ENCODE data around the gene GLRX. TPM values are rescaled to one million over a fixed set of nuclear protein-coding genes. Genes with fewer than 3 reads are reported as not detected.

Gene GLRX
- polyA plus RNA-seq, 2 of the 4 experiments (the other 2 are of a cell fraction) = 106 to 329 TPM

DNA sequence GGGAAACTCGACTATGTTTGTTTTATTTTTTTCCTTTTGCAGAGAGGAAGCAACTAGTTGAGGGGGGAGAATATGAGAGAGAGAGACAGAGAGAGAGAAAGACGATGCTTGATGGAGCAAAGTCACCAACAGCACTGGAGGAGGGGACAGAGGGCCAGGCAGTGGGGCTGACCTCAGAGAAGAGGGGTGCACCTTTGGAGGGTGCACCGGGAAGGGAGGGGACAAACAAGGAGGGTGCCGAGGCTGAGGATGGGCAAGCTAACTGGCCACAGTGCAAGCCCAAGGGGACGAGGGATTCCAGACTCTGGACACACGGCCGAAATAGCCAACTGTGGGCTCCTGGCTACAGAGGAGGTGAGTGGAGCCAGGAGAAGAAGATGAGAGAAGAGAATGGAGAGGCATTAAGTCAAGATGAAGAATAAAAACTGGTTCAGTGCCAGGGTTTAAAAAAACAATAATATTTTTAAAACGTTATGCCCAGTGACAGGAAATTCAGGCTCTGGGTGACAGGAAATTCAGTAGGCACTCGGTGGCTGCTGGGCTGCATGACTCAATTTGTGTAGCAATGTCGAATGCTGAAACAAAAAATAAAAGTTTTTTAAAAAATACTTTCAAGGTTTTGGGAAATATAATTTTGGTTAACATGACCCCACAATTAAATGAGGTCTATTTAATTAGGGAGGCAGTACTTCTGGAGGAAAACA is 13.3 kb upstream of the GLRX start:
- TF ChIP-seq ZC3H11A (IDR thresholded peaks at IDR 0.05) = no peak
- no peak for TF ChIP-seq KDM5A (IDR thresholded peaks at IDR 0.05)
- TF ChIP-seq, protein P1, sequence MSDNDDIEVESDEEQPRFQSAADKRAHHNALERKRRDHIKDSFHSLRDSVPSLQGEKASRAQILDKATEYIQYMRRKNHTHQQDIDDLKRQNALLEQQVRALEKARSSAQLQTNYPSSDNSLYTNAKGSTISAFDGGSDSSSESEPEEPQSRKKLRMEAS (IDR thresholded peaks at IDR 0.05) = no peak
- TF ChIP-seq RNF2 (IDR thresholded peaks at IDR 0.05; ENCODE audit: borderline replicate concordance, low read depth) = no peak
- no peak for TF ChIP-seq EHF (CRISPR knock-in tag; IDR thresholded peaks at IDR 0.05)
- TF ChIP-seq BHLHE40 (IDR thresholded peaks at IDR 0.05; ENCODE audit: low read depth, low read length) = no peak
- TF ChIP-seq, protein P2, sequence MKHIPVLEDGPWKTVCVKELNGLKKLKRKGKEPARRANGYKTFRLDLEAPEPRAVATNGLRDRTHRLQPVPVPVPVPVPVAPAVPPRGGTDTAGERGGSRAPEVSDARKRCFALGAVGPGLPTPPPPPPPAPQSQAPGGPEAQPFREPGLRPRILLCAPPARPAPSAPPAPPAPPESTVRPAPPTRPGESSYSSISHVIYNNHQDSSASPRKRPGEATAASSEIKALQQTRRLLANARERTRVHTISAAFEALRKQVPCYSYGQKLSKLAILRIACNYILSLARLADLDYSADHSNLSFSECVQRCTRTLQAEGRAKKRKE (CRISPR knock-in tag; IDR thresholded peaks at IDR 0.05; ENCODE audit: low read depth) = no peak
- TF ChIP-seq, protein P3, sequence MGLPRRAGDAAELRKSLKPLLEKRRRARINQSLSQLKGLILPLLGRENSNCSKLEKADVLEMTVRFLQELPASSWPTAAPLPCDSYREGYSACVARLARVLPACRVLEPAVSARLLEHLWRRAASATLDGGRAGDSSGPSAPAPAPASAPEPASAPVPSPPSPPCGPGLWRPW (IDR thresholded peaks at IDR 0.05) = no peak
- TF ChIP-seq ZFP36 (IDR thresholded peaks at IDR 0.05; ENCODE audit: borderline replicate concordance, partially characterized antibody) = no peak
- no peak for TF ChIP-seq TP53 (CRISPR knock-in tag; IDR thresholded peaks at IDR 0.05)
- TF ChIP-seq ZSCAN20 (CRISPR knock-in tag; IDR thresholded peaks at IDR 0.05) = no peak
- TF ChIP-seq JUNB (IDR thresholded peaks at IDR 0.05) = no peak
- no peak for TF ChIP-seq RAD21 (conservative IDR thresholded peaks at IDR 0.05 in 1 of 2, IDR thresholded peaks at IDR 0.05 in 1 of 2)
- no peak for TF ChIP-seq PHF8 (IDR thresholded peaks at IDR 0.05; ENCODE audit: borderline replicate concordance, low read depth)
- no peak for TF ChIP-seq HEYL (CRISPR knock-in tag; IDR thresholded peaks at IDR 0.05)
- no peak for TF ChIP-seq FOSL2 (IDR thresholded peaks at IDR 0.05)
- no peak for TF ChIP-seq FOSL2 (CRISPR knock-in tag; IDR thresholded peaks at IDR 0.05)
- no peak for TF ChIP-seq MAZ (IDR thresholded peaks at IDR 0.05; ENCODE audit: borderline replicate concordance, low read depth, low read length)
- no peak for TF ChIP-seq MYC (IDR thresholded peaks at IDR 0.05; ENCODE audit: borderline replicate concordance, low read length)
- peak overlapping the region; percentile 97 to 100 for H3K27ac ChIP-seq
- H3K4me2 ChIP-seq = peak overlapping the region; percentile 78
- ChIA-PET CTCF (interaction anchor here (0.7 to 23.4 kb wide), 10 partner anchors 8 to 766 kb away, joined by 3 to 469 read pairs (median 4); partner anchors contain the start of gene RFESD), POLR2A (interaction anchor here (1.1 to 2.5 kb wide), 4 partner anchors 7 to 189 kb away, joined by 4 to 71 read pairs (median 12); partner anchors contain the start of genes GLRX and RFESD)
- ATAC-seq (no peak), DNase-seq (ENCODE audit: low read depth in 1 of 2, low spot score in 1 of 2) (no peak), FAIRE-seq (no peak)
- peak overlapping the region; percentile 49 for H3K4me3 ChIP-seq
- 63% methylated on average over 10 of the region's 10 CpGs for WGBS (ENCODE audit: missing lambda C conversion rate)
- H3K4me1 ChIP-seq = peaks cover 39% of the 10 kb centered on the region
- H3K9me3 ChIP-seq = no peaks in the 10 kb centered on the region

DNA sequence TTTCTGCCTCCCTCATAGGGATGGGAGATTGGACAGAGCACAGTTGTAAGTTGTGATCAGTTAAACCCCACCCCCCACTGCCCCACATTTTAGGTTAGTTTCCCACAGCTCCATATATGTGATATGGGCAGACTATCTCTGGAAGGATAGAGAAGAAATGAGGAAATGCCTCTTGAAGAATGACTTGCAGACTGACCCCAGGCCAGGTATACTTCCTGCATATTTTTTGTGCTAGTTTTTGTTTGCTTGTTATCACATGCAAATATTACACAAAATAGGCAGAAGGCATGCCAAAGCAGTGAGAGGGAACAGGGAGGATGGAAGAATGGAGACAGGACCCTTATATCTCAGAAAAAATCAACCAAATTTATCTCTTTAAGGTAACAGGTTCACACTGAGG is 10.1 kb upstream of the GLRX start:
- POLR2A ChIA-PET = interaction anchor here (1.0 kb wide), 1 partner anchor 10 kb away, joined by 3 read pairs; the partner anchor contains the start of gene GLRX
- Histone ChIP-seq H3K4me2 (peak overlapping the region; percentile 2; the same call in 1 of the 3 replicates), H3K4me1 (peaks cover 35% of the 10 kb centered on the region), H3K27ac (peak overlapping the region; percentile 59 to 97; a peak in 5 of 6 replicates), H3K4me3 (no peak overlapping the region), H3K9me3 (no peaks in the 10 kb centered on the region)
- DNase-seq (ENCODE audit: low read depth in 1 of 2, low spot score in 1 of 2) (no peak), ATAC-seq (no peak), FAIRE-seq (no peak)
- TF ChIP-seq, protein P4, sequence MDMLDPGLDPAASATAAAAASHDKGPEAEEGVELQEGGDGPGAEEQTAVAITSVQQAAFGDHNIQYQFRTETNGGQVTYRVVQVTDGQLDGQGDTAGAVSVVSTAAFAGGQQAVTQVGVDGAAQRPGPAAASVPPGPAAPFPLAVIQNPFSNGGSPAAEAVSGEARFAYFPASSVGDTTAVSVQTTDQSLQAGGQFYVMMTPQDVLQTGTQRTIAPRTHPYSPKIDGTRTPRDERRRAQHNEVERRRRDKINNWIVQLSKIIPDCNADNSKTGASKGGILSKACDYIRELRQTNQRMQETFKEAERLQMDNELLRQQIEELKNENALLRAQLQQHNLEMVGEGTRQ (IDR thresholded peaks at IDR 0.05) = no peak
- TF ChIP-seq POLR2A (IDR thresholded peaks at IDR 0.05; ENCODE audit: low read length) (no peak), CBX8 (IDR thresholded peaks at IDR 0.05) (no peak), EP300 (IDR thresholded peaks at IDR 0.05) (no peak), ZNF302 (CRISPR knock-in tag; IDR thresholded peaks at IDR 0.05) (no peak), HEYL (CRISPR knock-in tag; IDR thresholded peaks at IDR 0.05) (no peak), ZFP36 (IDR thresholded peaks at IDR 0.05; ENCODE audit: borderline replicate concordance, partially characterized antibody) (no peak), CHD2 (IDR thresholded peaks at IDR 0.05; ENCODE audit: low read length, partially characterized antibody) (no peak), HOXB13 (CRISPR knock-in tag; IDR thresholded peaks at IDR 0.05; ENCODE audit: low read depth) (no peak), NR3C1 (IDR thresholded peaks at IDR 0.05) (no peak), KDM1A (IDR thresholded peaks at IDR 0.05; ENCODE audit: low read depth) (no peak)
- TF ChIP-seq, protein P5, sequence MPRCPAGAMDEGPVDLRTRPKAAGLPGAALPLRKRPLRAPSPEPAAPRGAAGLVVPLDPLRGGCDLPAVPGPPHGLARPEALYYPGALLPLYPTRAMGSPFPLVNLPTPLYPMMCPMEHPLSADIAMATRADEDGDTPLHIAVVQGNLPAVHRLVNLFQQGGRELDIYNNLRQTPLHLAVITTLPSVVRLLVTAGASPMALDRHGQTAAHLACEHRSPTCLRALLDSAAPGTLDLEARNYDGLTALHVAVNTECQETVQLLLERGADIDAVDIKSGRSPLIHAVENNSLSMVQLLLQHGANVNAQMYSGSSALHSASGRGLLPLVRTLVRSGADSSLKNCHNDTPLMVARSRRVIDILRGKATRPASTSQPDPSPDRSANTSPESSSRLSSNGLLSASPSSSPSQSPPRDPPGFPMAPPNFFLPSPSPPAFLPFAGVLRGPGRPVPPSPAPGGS (IDR thresholded peaks at IDR 0.05) = no peak
- CTCF ChIA-PET = interaction anchor here (1.0 to 2.1 kb wide), 5 partner anchors 9 to 51 kb away, joined by 3 to 15 read pairs (median 5); no protein-coding TSS in a partner anchor

Data from A549 (cell line).